Measurements from ENCODE around the gene RFC4. TPM values are rescaled to one million over a fixed set of nuclear protein-coding genes. Genes with fewer than 3 reads are reported as not detected.

RFC4 gene
- total and polyA plus RNA-seq, 2 of the 8 experiments (the other 6 are each of a cell fraction or from before 2014, with no cell fraction given) = 21.8 to 86.9 TPM

GRCh38 chr3:186854954-186855353 is 48.7 kb upstream of the RFC4 start:
- Histone ChIP-seq H3K4ac (replicated peaks; ENCODE audit: insufficient read length, low read depth, low read length) (no peak overlapping the region), H3K27me3 (replicated peaks in 1 of 4; ENCODE audit: control insufficient read depth in 3 of 4, extremely low read depth in 1 of 4, insufficient read depth in 3 of 4, low read length in 3 of 4) (no peaks in the 10 kb centered on the region), H2AK5ac (ENCODE audit: low read depth, low read length) (no peak overlapping the region), H3K23ac (ENCODE audit: insufficient read length) (no peak overlapping the region), H2BK5ac (ENCODE audit: low read depth, low read length) (no peak overlapping the region), H3K4me2 (ENCODE audit: insufficient read depth in 1 of 2, low read depth in 2 of 2, low read length in 2 of 2) (no peak overlapping the region), H3K27ac (ENCODE audit: low read depth, low read length) (no peak overlapping the region), H2BK12ac (ENCODE audit: low read depth, low read length) (no peak overlapping the region), H3K23me2 (ENCODE audit: low read depth, low read length) (no peaks in the 10 kb centered on the region), H3K14ac (ENCODE audit: insufficient read length) (no peak overlapping the region), H3K79me2 (ENCODE audit: control insufficient read depth in 1 of 2, insufficient read depth in 2 of 2, low read length in 2 of 2) (no peaks in the 10 kb centered on the region), H2BK20ac (ENCODE audit: low read length) (no peak overlapping the region), H2BK15ac (ENCODE audit: low read length) (no peak overlapping the region), H2BK120ac (replicated peaks; ENCODE audit: low read depth, low read length) (no peak overlapping the region), H4K5ac (ENCODE audit: insufficient read length, low read depth, low read length) (no peak overlapping the region), H3K9me3 (ENCODE audit: insufficient read depth in 2 of 2, low read depth in 1 of 2, low read length in 1 of 2) (no peaks in the 10 kb centered on the region), H4K91ac (replicated peaks; ENCODE audit: insufficient read length, low read length) (no peak overlapping the region), H3K9ac (replicated peaks in 1 of 4; ENCODE audit: extremely low read depth in 1 of 4, low read depth in 3 of 4, low read length in 3 of 4) (no peak overlapping the region), H4K8ac (ENCODE audit: extremely low read depth, insufficient read depth, low read length) (no peak overlapping the region), H3K36me3 (ENCODE audit: control insufficient read depth in 2 of 4, insufficient read depth in 4 of 4, low read length in 3 of 4) (0 out of 8 replicates have a peak, but pooled peaks cover 0 to 2% (median 0%) of the 10 kb centered on the region in 4 experiments), H3K18ac (ENCODE audit: extremely low read depth, low read length) (no peak overlapping the region), H3K56ac (replicated peaks; ENCODE audit: insufficient read length, low read depth, low read length) (no peak overlapping the region), H3K79me1 (ENCODE audit: low read depth, low read length) (no peaks in the 10 kb centered on the region), H3K4me1 (replicated peaks in 1 of 4; ENCODE audit: control insufficient read depth in 3 of 4, insufficient read depth in 4 of 4, low read length in 3 of 4) (peaks cover 0 to 2% (median 0%) of the 10 kb centered on the region in 4 experiments; a peak in 1 of 7 replicates), H3K4me3 (ENCODE audit: extremely low read depth in 1 of 4, insufficient read depth in 2 of 4, low read depth in 3 of 4, low read length in 4 of 4) (no peak overlapping the region), H2AFZ (ENCODE audit: low read length) (no peak overlapping the region), H4K20me1 (replicated peaks in 1 of 2; ENCODE audit: control insufficient read depth in 1 of 2, insufficient read depth in 2 of 2, low read length in 2 of 2) (no peaks in the 10 kb centered on the region)
- 0% methylated on average over 1 of the region's 1 CpG; no CpG with 5 or more reads in 1 of the 2 experiments for whole genome bisulfite sequencing, 2 experiments (ENCODE audit: extremely low coverage in 1 of 2, insufficient coverage in 1 of 2, insufficient read length in 1 of 2, insufficient replicate concordance in 2 of 2, low coverage in 1 of 2, low lambda C conversion rate in 2 of 2, missing lambda C conversion rate in 1 of 2)
- DNase-seq (ENCODE audit: low read depth in 1 of 2, low spot score in 2 of 2) = no peak
- CTCF ChIA-PET (ENCODE audit: partially characterized antibody) = interaction anchor here (0.6 to 1.9 kb wide), 4 partner anchors 83 to 978 kb away, joined by 3 to 5 read pairs (median 4); no protein-coding TSS in a partner anchor
- POLR2A ChIA-PET (ENCODE audit: partially characterized antibody) = no interaction called here
- FAIRE-seq = no peak
- TF ChIP-seq, protein P1, sequence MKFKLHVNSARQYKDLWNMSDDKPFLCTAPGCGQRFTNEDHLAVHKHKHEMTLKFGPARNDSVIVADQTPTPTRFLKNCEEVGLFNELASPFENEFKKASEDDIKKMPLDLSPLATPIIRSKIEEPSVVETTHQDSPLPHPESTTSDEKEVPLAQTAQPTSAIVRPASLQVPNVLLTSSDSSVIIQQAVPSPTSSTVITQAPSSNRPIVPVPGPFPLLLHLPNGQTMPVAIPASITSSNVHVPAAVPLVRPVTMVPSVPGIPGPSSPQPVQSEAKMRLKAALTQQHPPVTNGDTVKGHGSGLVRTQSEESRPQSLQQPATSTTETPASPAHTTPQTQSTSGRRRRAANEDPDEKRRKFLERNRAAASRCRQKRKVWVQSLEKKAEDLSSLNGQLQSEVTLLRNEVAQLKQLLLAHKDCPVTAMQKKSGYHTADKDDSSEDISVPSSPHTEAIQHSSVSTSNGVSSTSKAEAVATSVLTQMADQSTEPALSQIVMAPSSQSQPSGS (IDR thresholded peaks at IDR 0.05; ENCODE audit: low read length) = no peak
- TF ChIP-seq BACH1 (IDR thresholded peaks at IDR 0.05; ENCODE audit: low read length) (no peak), SIRT6 (IDR thresholded peaks at IDR 0.05; ENCODE audit: low read length) (no peak)

All from H1 (cell line).